Subcutaneous abdominal adipose tissue (tissue), 5 donors: ENCODE measurements around the gene FAM25G.
"Not testable (repeated sequence)": the region's sequence is repeated elsewhere in the genome, so short reads cannot be mapped to it uniquely, and the experiment has no call there.

Experiments
- H3K27ac ChIP-seq: one replicate; pipeline ENCODE4 v1.7.0; 2013; ENCODE audit warnings: low read depth, mild to moderate bottlenecking, inconsistent platforms, low read length, moderate library complexity
- H3K27me3 ChIP-seq, 5 donors: one replicate each; pipeline ENCODE4 v1.7.0; 2013; ENCODE audit warnings: low read length in 5 of 5, inconsistent platforms in 1 of 5; ENCODE audit not compliant: control insufficient read depth in 5 of 5, insufficient read depth in 4 of 5
- H3K36me3 ChIP-seq, 5 donors: one replicate each; pipeline ENCODE4 v1.7.0; 2013; ENCODE audit warnings: low read length in 5 of 5; ENCODE audit not compliant: control insufficient read depth in 5 of 5, insufficient read depth in 5 of 5
- H3K4me1 ChIP-seq, 5 donors: one replicate each; pipeline ENCODE4 v1.7.0; 2013; ENCODE audit warnings: low read length in 5 of 5, mild to moderate bottlenecking in 3 of 5, moderate library complexity in 1 of 5; ENCODE audit not compliant: control insufficient read depth in 5 of 5, insufficient read depth in 5 of 5
- H3K4me3 ChIP-seq, 5 donors: one replicate each; pipeline ENCODE4 v1.7.0; 2013; ENCODE audit warnings: low read length in 5 of 5, low read depth in 1 of 5
- H3K9ac ChIP-seq, 5 donors: one replicate each; pipeline ENCODE4 v1.7.0; 2013; ENCODE audit warnings: low read length in 5 of 5, mild to moderate bottlenecking in 4 of 5, moderate library complexity in 3 of 5
- H3K9me3 ChIP-seq, 5 donors: one replicate each; pipeline ENCODE4 v1.7.0; 2013; ENCODE audit warnings: low read length in 5 of 5; ENCODE audit not compliant: control insufficient read depth in 5 of 5
- donor health status: healthy.
- donor health status: healthy.
- donor health status: healthy.
- donor health status: healthy.
- donor health status: healthy.

Gene FAM25G

DNA sequence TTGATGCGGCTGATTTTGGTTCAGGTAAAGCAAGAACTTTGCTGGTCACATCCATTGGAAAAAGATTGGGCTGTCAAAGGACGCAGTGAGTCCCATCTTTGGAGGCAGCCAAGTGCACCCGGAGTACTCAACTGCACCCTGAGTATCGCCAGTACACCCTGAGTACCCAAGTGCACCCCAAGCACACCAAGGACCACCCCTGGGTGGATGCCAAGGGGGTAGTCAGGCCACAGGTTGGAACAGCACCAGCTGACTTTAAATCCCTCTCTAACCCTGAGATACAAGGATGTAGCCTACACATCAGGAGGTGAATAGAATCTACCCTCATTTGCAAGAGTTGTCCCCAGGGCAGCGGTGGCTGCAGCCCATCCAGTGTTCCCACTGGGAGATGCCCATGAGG, 24.0 kb downstream of the FAM25G start:
- not testable (repeated sequence) for H3K9ac ChIP-seq, H3K27ac ChIP-seq, H3K9me3 ChIP-seq, H3K4me3 ChIP-seq, H3K36me3 ChIP-seq, H3K4me1 ChIP-seq, H3K27me3 ChIP-seq

GRCh38 chr10:47465216-47465917, 26.1 kb downstream of the FAM25G start:
- H3K9ac ChIP-seq, H3K36me3 ChIP-seq, H3K4me3 ChIP-seq, H3K27me3 ChIP-seq, H3K4me1 ChIP-seq, H3K27ac ChIP-seq, H3K9me3 ChIP-seq: not testable (repeated sequence)

DNA sequence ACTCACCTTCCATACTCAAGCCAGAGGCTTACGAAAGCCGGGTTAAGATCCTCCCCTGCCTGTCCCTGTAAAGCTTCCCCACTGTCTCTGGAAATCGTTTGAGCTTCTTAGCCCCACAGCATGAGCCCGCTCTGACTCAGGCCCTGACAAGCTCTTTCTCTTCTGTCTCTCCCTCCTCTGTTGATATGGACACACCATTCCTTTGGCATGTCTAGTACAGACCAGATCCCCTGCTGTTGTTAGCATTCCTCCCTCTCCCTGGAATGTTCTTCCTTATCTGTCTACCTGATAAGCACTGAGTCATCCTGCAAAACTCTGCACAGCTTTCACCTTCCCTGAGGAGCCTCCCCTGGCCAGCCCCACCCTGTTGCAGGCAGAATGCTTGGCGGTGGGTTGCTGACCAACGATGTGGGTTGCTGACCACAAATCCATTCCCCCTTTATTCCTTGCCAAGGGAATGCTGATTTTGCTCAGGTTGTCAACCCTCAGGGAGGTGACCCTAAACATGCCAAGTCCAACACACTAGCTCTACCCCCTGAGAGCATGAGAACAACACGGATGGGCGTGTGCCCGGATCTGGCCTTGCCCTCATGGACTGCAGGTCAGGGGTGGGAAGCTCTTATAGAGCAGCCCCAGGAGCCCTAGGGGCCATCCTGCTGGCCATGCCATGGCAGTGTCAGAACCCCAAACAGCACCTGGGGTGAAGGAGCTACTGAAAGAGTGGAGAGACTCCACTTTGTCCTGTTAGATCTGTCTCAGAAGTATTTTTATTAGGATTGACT, 28.7 kb downstream of the FAM25G start:
- H3K27ac ChIP-seq, H3K9ac ChIP-seq, H3K9me3 ChIP-seq, H3K36me3 ChIP-seq, H3K27me3 ChIP-seq, H3K4me3 ChIP-seq, H3K4me1 ChIP-seq: not testable (repeated sequence)

DNA sequence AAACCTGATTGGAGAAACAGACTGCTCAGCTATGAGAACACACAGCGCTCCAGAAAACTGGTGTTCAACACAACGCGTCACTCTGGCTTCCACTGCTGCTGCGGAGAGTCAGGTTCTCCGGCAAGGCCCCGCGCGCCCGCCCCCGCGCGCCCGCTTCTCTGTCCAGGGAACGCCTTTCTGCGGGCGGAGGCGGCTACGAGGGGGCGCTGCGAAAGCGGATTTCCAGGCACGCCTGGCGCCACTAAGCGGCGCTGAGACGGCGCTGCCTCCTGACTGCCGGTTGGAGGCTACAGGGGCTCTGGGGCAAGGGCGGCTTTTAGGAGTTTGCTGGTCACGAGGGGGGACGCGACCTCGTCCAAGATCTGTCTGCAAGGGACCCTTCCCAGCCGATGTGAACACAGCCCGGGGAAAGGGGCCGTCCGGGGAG, 30.2 kb downstream of the FAM25G start:
- H3K27ac ChIP-seq, H3K36me3 ChIP-seq, H3K4me1 ChIP-seq, H3K27me3 ChIP-seq, H3K4me3 ChIP-seq, H3K9me3 ChIP-seq, H3K9ac ChIP-seq: not testable (repeated sequence)

- Histone ChIP-seq H3K4me1 (peaks cover 0 to 4% (median 0%) of the 10 kb centered on the region in 5 donors), H3K9ac (no peak overlapping the region), H3K4me3 (no peak overlapping the region), H3K27ac (no peak overlapping the region), H3K36me3 (no peaks in the 10 kb centered on the region), H3K9me3 (no peaks in the 10 kb centered on the region), H3K27me3 (peaks cover 0 to 2% (median 0%) of the 10 kb centered on the region in 5 donors)
These were observed 32.9 kb downstream of the FAM25G start for GRCh38 chr10:47458466-47459154.

DNA sequence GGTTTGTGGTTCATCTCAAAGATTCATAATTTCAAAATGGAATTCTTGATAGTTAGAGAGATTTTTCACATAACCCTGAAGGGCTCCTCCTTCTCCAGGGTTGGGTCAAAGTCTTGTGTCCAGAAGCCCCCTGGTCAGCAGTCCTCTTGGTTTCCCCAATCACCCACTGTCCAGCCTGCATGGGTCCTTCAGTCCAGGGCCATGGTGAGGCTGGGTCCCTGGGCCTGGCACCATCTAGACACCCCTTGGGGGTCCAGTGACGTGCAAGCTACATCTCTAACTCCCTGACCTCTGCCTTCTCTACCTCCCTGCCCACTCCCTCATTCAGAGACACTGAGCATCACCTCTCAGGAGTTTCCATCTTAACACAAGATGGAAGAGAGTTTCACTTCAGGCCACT, 33.7 kb downstream of the FAM25G start:
- no peaks in the 10 kb centered on the region for H3K9me3 ChIP-seq
- no peaks in the 10 kb centered on the region for H3K36me3 ChIP-seq
- peaks cover 0 to 2% (median 0%) of the 10 kb centered on the region in 5 donors for H3K27me3 ChIP-seq
- H3K4me3 ChIP-seq: no peak overlapping the region
- H3K9ac ChIP-seq: no peak overlapping the region
- H3K27ac ChIP-seq: no peak overlapping the region
- H3K4me1 ChIP-seq: peaks cover 0 to 5% (median 0%) of the 10 kb centered on the region in 5 donors

GRCh38 chr10:47457528-47457820, 34.0 kb downstream of the FAM25G start:
- no peaks in the 10 kb centered on the region for H3K9me3 ChIP-seq
- H3K27me3 ChIP-seq: peaks cover 0 to 2% (median 0%) of the 10 kb centered on the region in 5 donors
- no peaks in the 10 kb centered on the region for H3K36me3 ChIP-seq
- H3K4me3 ChIP-seq: no peak overlapping the region
- no peak overlapping the region for H3K9ac ChIP-seq
- peaks cover 0 to 5% (median 0%) of the 10 kb centered on the region in 5 donors for H3K4me1 ChIP-seq
- H3K27ac ChIP-seq: no peak overlapping the region

DNA sequence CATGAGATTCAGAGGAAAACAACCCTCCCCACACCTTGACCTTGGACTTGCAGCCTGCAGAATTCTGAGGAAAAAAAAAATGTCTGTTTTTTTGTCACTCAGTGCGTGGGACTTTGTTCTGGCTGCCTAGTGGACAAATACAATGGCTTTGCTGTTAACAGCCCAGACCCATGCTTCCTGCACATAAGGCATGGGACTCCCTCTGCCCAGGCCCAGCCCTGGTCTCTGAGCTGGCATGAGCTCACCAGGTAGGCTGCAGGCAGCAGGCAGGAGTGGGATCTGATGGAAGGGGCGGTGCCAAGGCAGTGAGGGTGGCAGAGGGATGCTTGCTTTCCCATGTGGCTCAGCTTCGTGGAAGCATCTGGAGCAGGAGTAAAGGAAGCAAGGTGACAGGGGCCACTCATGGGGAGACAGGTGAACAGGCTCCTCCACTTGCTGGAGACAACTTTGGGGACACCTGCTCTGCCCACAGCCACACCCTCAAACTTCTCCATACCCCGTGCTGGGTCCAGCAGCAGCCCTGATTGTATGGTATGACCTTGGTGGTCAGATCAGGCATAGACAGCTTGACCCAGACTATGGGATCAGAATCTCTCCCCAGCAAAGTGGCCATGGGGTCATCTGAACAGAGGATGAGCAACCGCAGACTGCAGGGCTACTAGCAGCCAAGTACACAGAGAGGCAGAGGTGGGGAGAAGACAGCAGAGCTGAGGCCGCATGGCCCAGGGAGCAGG, 34.5 kb downstream of the FAM25G start:
- Histone ChIP-seq H3K27me3 (peaks cover 0 to 5% (median 2%) of the 10 kb centered on the region in 5 donors), H3K27ac (no peak overlapping the region), H3K9me3 (no peaks in the 10 kb centered on the region), H3K4me1 (peaks cover 0 to 5% (median 0%) of the 10 kb centered on the region in 5 donors), H3K36me3 (no peaks in the 10 kb centered on the region), H3K4me3 (no peak overlapping the region), H3K9ac (no peak overlapping the region)

GRCh38 chr10:47456079-47456785, 35.3 kb downstream of the FAM25G start:
- H3K4me1 ChIP-seq: peaks cover 0 to 5% (median 0%) of the 10 kb centered on the region in 5 donors
- no peak overlapping the region for H3K27ac ChIP-seq
- no peaks in the 10 kb centered on the region for H3K36me3 ChIP-seq
- H3K27me3 ChIP-seq: peaks cover 0 to 5% (median 2%) of the 10 kb centered on the region in 5 donors
- H3K4me3 ChIP-seq: no peak overlapping the region
- H3K9me3 ChIP-seq: no peaks in the 10 kb centered on the region
- H3K9ac ChIP-seq: no peak overlapping the region
